CD4-positive, alpha-beta T cell treated with Interleukin-10 for 1 hour (primary cell): ENCODE measurements around the gene IL12RB2.

Source experiments
- DNase-seq: peaks from one replicate; pipeline ENCODE4 v3.0.0-alpha.2; 2020

IL12RB2 gene

GRCh38 chr1:67314696-67315095, 7.0 kb downstream of the IL12RB2 start:
- DNase-seq, result no peak

GRCh38 chr1:67316180-67316902, 8.7 kb downstream of the IL12RB2 start:
- DNase-seq, result no peak

GRCh38 chr1:67316918-67317317, 9.2 kb downstream of the IL12RB2 start:
- DNase-seq, result no peak

- DNase-seq, result no peak
Measured at GRCh38 chr1:67317803-67318202, 10.1 kb downstream of the IL12RB2 start.

- no peak for DNase-seq
Measured at GRCh38 chr1:67322442-67322841, 14.8 kb downstream of the IL12RB2 start.

- DNase-seq, result no peak
Measured at GRCh38 chr1:67323087-67323486, 15.4 kb downstream of the IL12RB2 start.

- no peak for DNase-seq
Measured at GRCh38 chr1:67324068-67324467, 16.4 kb downstream of the IL12RB2 start.

GRCh38 chr1:67327864-67328466, 20.3 kb downstream of the IL12RB2 start:
- no peak for DNase-seq

GRCh38 chr1:67332653-67333529, 25.2 kb downstream of the IL12RB2 start:
- peak; percentile 63 for DNase-seq

GRCh38 chr1:67333603-67334002, 25.9 kb downstream of the IL12RB2 start:
- DNase-seq, result no peak

GRCh38 chr1:67335411-67335810, 27.7 kb downstream of the IL12RB2 start:
- no peak for DNase-seq

- DNase-seq, result peak; percentile 24
Measured at GRCh38 chr1:67336157-67336556, 28.5 kb downstream of the IL12RB2 start.

- peak; percentile 30 for DNase-seq
Measured at GRCh38 chr1:67336783-67337182, 29.1 kb downstream of the IL12RB2 start.

GRCh38 chr1:67338642-67339041, 31.0 kb downstream of the IL12RB2 start:
- no peak for DNase-seq

GRCh38 chr1:67339623-67340343, 32.1 kb downstream of the IL12RB2 start:
- no peak for DNase-seq

- DNase-seq, result peak; percentile 39
Measured at GRCh38 chr1:67342076-67342890, 34.6 kb downstream of the IL12RB2 start.

GRCh38 chr1:67345556-67345955, 37.9 kb downstream of the IL12RB2 start:
- DNase-seq, result no peak

- DNase-seq, result no peak
Measured at GRCh38 chr1:67346982-67347381, 39.3 kb downstream of the IL12RB2 start.

- DNase-seq, result peak; percentile 24
Measured at GRCh38 chr1:67347688-67348472, 40.2 kb downstream of the IL12RB2 start.

GRCh38 chr1:67348586-67349252, 41.0 kb downstream of the IL12RB2 start:
- no peak for DNase-seq

- no peak for DNase-seq
Measured at GRCh38 chr1:67350783-67351182, 43.1 kb downstream of the IL12RB2 start.
